IMR-90 (cell line): ENCODE measurements around the gene FSIP1. TPM values are rescaled to one million over a fixed set of nuclear protein-coding genes. Genes with fewer than 3 reads are reported as not detected.

Experiments
- ATAC-seq: fragments of 200-7000 bp; cut with Tn5 transposase; 2 replicates; pipeline ENCODE4 v1.9.1; 2020; ENCODE audit warnings: low read depth, mild to moderate bottlenecking, moderate library complexity
- BruUV-seq: library from RNA; stranded (reverse); fragments of 400-500 nt; replicated peaks from 2 replicates; lab custom pipeline; 2021; lab: Mats Ljungman, UMichigan
- CTCF ChIA-PET: fragments of 300-600 bp; formaldehyde crosslinking; extraction: SDS; loops from one replicate; lab custom pipeline; 2021; ENCODE audit warnings: antibody characterized with exemption; lab: Yijun Ruan, JAX
- POLR2A ChIA-PET: fragments of 300-600 bp; sonication (Branson Sonifier 250); formaldehyde crosslinking; loops from one replicate; lab custom pipeline; 2022; ENCODE audit warnings: antibody characterized with exemption; ENCODE audit not compliant: unreplicated experiment; lab: Charles Lee
- DNase-seq: peaks from one replicate; pipeline ENCODE4 v3.0.0; 2013
- H2AFZ ChIP-seq: replicated peaks from 2 replicates; pipeline ENCODE3; 2013; ENCODE audit warnings: low read length, mild to moderate bottlenecking; ENCODE audit not compliant: poor library complexity
- H2AK5ac ChIP-seq: 2 replicates; pipeline ENCODE4 v1.6.1; 2013; ENCODE audit warnings: low read depth, low read length, inconsistent platforms
- H2AK9ac ChIP-seq: replicated peaks from 2 replicates; pipeline ENCODE3; 2013; ENCODE audit warnings: mild to moderate bottlenecking, low read depth, low read length, moderate library complexity; ENCODE audit not compliant: poor library complexity
- H2BK120ac ChIP-seq: 2 replicates; pipeline ENCODE4 v1.6.1; 2013; ENCODE audit warnings: low read depth, low read length, inconsistent platforms
- H2BK15ac ChIP-seq: 3 replicates; pipeline ENCODE4 v1.6.1; 2013; ENCODE audit warnings: low read depth, low read length, inconsistent platforms
- H2BK20ac ChIP-seq: 2 replicates; pipeline ENCODE4 v1.6.1; 2013; ENCODE audit warnings: low read depth, mild to moderate bottlenecking, inconsistent platforms, low read length, moderate library complexity
- H2BK5ac ChIP-seq: 2 replicates; pipeline ENCODE4 v1.6.1; 2013; ENCODE audit warnings: mild to moderate bottlenecking, low read depth, low read length, inconsistent platforms; ENCODE audit not compliant: poor library complexity, severe bottlenecking
- H3K14ac ChIP-seq: replicated peaks from 2 replicates; pipeline ENCODE4 v1.6.1; 2013; ENCODE audit warnings: low read depth, low read length, inconsistent platforms
- H3K18ac ChIP-seq: 2 replicates; pipeline ENCODE4 v1.6.1; 2013; ENCODE audit warnings: low read depth, low read length, control low read depth
- H3K23ac ChIP-seq: 2 replicates; pipeline ENCODE4 v1.6.1; 2013; ENCODE audit warnings: low read depth, low read length, inconsistent platforms
- H3K27ac ChIP-seq: 2 replicates; pipeline ENCODE4 v1.5.1; 2013; ENCODE audit warnings: mild to moderate bottlenecking, control low read depth, low read length; ENCODE audit not compliant: insufficient read depth
- H3K27me3 ChIP-seq: 2 replicates; pipeline ENCODE4 v1.6.1; 2013; ENCODE audit warnings: low read length; ENCODE audit not compliant: control insufficient read depth, insufficient read depth
- H3K36me3 ChIP-seq: 2 replicates; pipeline ENCODE4 v1.6.1; 2013; ENCODE audit warnings: low read length, mixed read lengths; ENCODE audit not compliant: control insufficient read depth, insufficient read depth
- H3K4ac ChIP-seq: 2 replicates; pipeline ENCODE4 v1.6.1; 2013; ENCODE audit warnings: low read depth, low read length, inconsistent platforms
- H3K4me1 ChIP-seq: 2 replicates; pipeline ENCODE4 v1.6.1; 2013; ENCODE audit warnings: low read length, mixed read lengths; ENCODE audit not compliant: control insufficient read depth, insufficient read depth
- H3K4me2 ChIP-seq: 2 replicates; pipeline ENCODE4 v1.6.1; 2013; ENCODE audit warnings: low read depth, mild to moderate bottlenecking, control low read depth, low read length, moderate library complexity
- H3K4me3 ChIP-seq: 2 replicates; pipeline ENCODE4 v1.5.1; 2013; ENCODE audit warnings: low read depth, mild to moderate bottlenecking, control low read depth, low read length, moderate library complexity; ENCODE audit not compliant: insufficient read depth
- H3K56ac ChIP-seq: 2 replicates; pipeline ENCODE4 v1.6.1; 2013; ENCODE audit warnings: low read length, inconsistent platforms; ENCODE audit not compliant: insufficient read depth; ENCODE audit errors: extremely low read depth
- H3K79me1 ChIP-seq, 2 experiments: 2 replicates each; pipeline ENCODE4 v1.6.1; 2013; ENCODE audit warnings: low read length in 2 of 2, inconsistent platforms in 1 of 2, low read depth in 1 of 2
- H3K9ac ChIP-seq: 2 replicates; pipeline ENCODE4 v1.6.1; 2013; ENCODE audit warnings: low read depth, low read length, control low read depth
- H3K9me1 ChIP-seq: 2 replicates; pipeline ENCODE4 v1.6.1; 2013; ENCODE audit warnings: low read length, inconsistent platforms; ENCODE audit not compliant: insufficient read depth
- H3K9me3 ChIP-seq: 2 replicates; pipeline ENCODE4 v1.6.1; 2013; ENCODE audit warnings: low read length; ENCODE audit not compliant: control insufficient read depth, insufficient read depth
- H4K20me1 ChIP-seq: 2 replicates; pipeline ENCODE4 v1.6.1; 2013; ENCODE audit warnings: low read length, inconsistent platforms; ENCODE audit not compliant: insufficient read depth
- H4K5ac ChIP-seq: 2 replicates; pipeline ENCODE4 v1.6.1; 2013; ENCODE audit warnings: mild to moderate bottlenecking, low read depth, low read length, control low read depth
- H4K8ac ChIP-seq, 2 experiments: 2 replicates each; pipeline ENCODE4 v1.6.1; 2013; ENCODE audit warnings: low read depth in 2 of 2, low read length in 2 of 2, control low read depth in 1 of 2, inconsistent platforms in 1 of 2
- H4K91ac ChIP-seq: 2 replicates; pipeline ENCODE4 v1.6.1; 2013; ENCODE audit warnings: low read depth, low read length, inconsistent platforms; ENCODE audit not compliant: insufficient read depth
- BHLHE40 ChIP-seq: fragments of 150-350 bp; IDR thresholded peaks from 2 replicates; pipeline ENCODE4 v1.6.1; 2016; ENCODE audit warnings: mild to moderate bottlenecking, low read depth, low read length
- CEBPB ChIP-seq: IDR thresholded peaks from 2 replicates; pipeline ENCODE4 v1.6.1; 2012; ENCODE audit warnings: low read depth, low read length, improper control_type of control experiment
- CTCF ChIP-seq: conservative IDR thresholded peaks from 2 replicates; pipeline ENCODE4 v1.5.1; 2012; ENCODE audit warnings: mild to moderate bottlenecking, low read depth, low read length, improper control_type of control experiment
- FOS ChIP-seq: fragments of 150-350 bp; IDR thresholded peaks from 2 replicates; pipeline ENCODE4 v1.6.1; 2016; ENCODE audit warnings: low read depth, low read length
- MAFK ChIP-seq: IDR thresholded peaks from 2 replicates; pipeline ENCODE4 v1.6.1; 2012; ENCODE audit warnings: low read depth, low read length, improper control_type of control experiment
- MAZ ChIP-seq: IDR thresholded peaks from 2 replicates; pipeline ENCODE4 v1.6.1; 2012; ENCODE audit warnings: low read depth, mild to moderate bottlenecking, low read length, improper control_type of control experiment, moderate library complexity, borderline replicate concordance
- MXI1 ChIP-seq: IDR thresholded peaks from 2 replicates; pipeline ENCODE4 v1.6.1; 2012; ENCODE audit warnings: low read depth, mild to moderate bottlenecking, low read length, moderate library complexity, borderline replicate concordance
- NFE2L2 ChIP-seq: fragments of 150-350 bp; IDR thresholded peaks from 2 replicates; pipeline ENCODE4 v1.6.1; 2016; ENCODE audit warnings: low read depth, mild to moderate bottlenecking, low read length
- POLR2A ChIP-seq: IDR thresholded peaks from 2 replicates; pipeline ENCODE4 v1.6.1; 2012; ENCODE audit warnings: mild to moderate bottlenecking, low read depth, low read length
- RCOR1 ChIP-seq: IDR thresholded peaks from 2 replicates; pipeline ENCODE4 v1.6.1; 2012; ENCODE audit warnings: mild to moderate bottlenecking, low read length, improper control_type of control experiment; ENCODE audit not compliant: insufficient replicate concordance
- RFX5 ChIP-seq: IDR thresholded peaks from 2 replicates; pipeline ENCODE4 v1.8.0; 2012; ENCODE audit warnings: low read depth, mild to moderate bottlenecking, low read length, moderate library complexity
- SMC3 ChIP-seq: fragments of 150-350 bp; IDR thresholded peaks from 2 replicates; pipeline ENCODE4 v1.6.1; 2016; ENCODE audit warnings: low read depth, mild to moderate bottlenecking, antibody characterized with exemption, low read length, moderate library complexity
- WGBS, 2 experiments: methylation state at CpG; one replicate each; pipeline versions ENCODE4 v1.1.5 to v1.1.7; 2013; ENCODE audit warnings: missing lambda C conversion rate in 2 of 2; ENCODE audit not compliant: insufficient read length in 1 of 2; ENCODE audit errors: extremely low coverage in 2 of 2; 5-methylcytosine and 5-hydroxymethylcytosine counted together
- dilution Hi-C: fragments of 300-500 bp; cut with HindIII; formaldehyde crosslinking; loops from one replicate; pipeline ENCODE4 v1.14.3; 2018; ENCODE audit warnings: low sequenced_read_pairs; ENCODE audit not compliant: unreplicated experiment
- in situ Hi-C: fragments of 300-500 bp; cut with MboI; formaldehyde crosslinking; loops from 3 replicates; pipeline ENCODE4 v1.14.3; 2019; ENCODE audit warnings: low sequenced_read_pairs, inconsistent platforms, mixed read lengths
- intact Hi-C: fragments of 100-400 bp; cut with micrococcal nuclease; formaldehyde crosslinking; loops from 2 replicates; pipeline ENCODE4 v1.10.0; 2022
- polyA plus RNA-seq, 3 experiments: library from polyadenylated mRNA; depleted of rRNA; stranded (reverse); fragments of >200 nt; gene quantifications; 2 replicates each; pipeline ENCODE4 v1.2.3, GENCODE V29; 2012; ENCODE audit warnings: low replicate concordance in 1 of 3
- total RNA-seq: library from RNA; depleted of rRNA; stranded (reverse); fragments of >200 nt; gene quantifications from 2 replicates; pipeline ENCODE4 v1.2.3, GENCODE V29; 2012
- TF ChIP-seq, protein P1 (sequence below): fragments of 150-350 bp; IDR thresholded peaks from 2 replicates; pipeline ENCODE4 v1.6.1; 2016; ENCODE audit warnings: low read depth, mild to moderate bottlenecking, low read length, moderate library complexity, borderline replicate concordance

FSIP1 gene
- total and polyA plus RNA-seq, 2 of the 4 experiments (the other 2 are of a cell fraction) = 0.10 to 0.18 TPM

- TF ChIP-seq, protein P1, sequence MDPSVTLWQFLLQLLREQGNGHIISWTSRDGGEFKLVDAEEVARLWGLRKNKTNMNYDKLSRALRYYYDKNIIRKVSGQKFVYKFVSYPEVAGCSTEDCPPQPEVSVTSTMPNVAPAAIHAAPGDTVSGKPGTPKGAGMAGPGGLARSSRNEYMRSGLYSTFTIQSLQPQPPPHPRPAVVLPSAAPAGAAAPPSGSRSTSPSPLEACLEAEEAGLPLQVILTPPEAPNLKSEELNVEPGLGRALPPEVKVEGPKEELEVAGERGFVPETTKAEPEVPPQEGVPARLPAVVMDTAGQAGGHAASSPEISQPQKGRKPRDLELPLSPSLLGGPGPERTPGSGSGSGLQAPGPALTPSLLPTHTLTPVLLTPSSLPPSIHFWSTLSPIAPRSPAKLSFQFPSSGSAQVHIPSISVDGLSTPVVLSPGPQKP = no peak
Measured at GRCh38 chr15:39616731-39617455, 165.7 kb downstream of the FSIP1 start (continued).

GRCh38 chr15:39613861-39614260, 168.8 kb downstream of the FSIP1 start:
- Histone ChIP-seq H3K27me3 (no peaks in the 10 kb centered on the region; the same call in 1 of the 2 replicates), H3K14ac (no peak overlapping the region), H2BK20ac (no peak overlapping the region), H3K4me3 (no peak overlapping the region), H2BK5ac (no peak overlapping the region), H3K4me2 (no peak overlapping the region), H3K79me1 (no peaks in the 10 kb centered on the region), H3K9me3 (peaks cover 14% of the 10 kb centered on the region), H3K4me1 (peaks cover 3% of the 10 kb centered on the region), H2AK9ac (no peak overlapping the region), H4K91ac (no peak overlapping the region), H3K23ac (no peak overlapping the region), H3K36me3 (no peaks in the 10 kb centered on the region), H3K27ac (no peak overlapping the region), H2BK15ac (no peak overlapping the region), H4K20me1 (no peaks in the 10 kb centered on the region), H3K18ac (no peak overlapping the region), H2AK5ac (no peak overlapping the region), H2BK120ac (no peak overlapping the region), H4K8ac (no peak overlapping the region), H4K5ac (no peak overlapping the region), H3K56ac (no peak overlapping the region), H2AFZ (no peak overlapping the region), H3K9ac (no peak overlapping the region), H3K9me1 (no peaks in the 10 kb centered on the region), H3K4ac (no peak overlapping the region)
- ChIA-PET POLR2A (no interaction called here), CTCF (no interaction called here)
- dilution Hi-C loops (no loop called here), in situ Hi-C loops (no loop called here), intact Hi-C loops (no loop called here)
- ATAC-seq (no peak), DNase-seq (no peak)
- no TSS peak for BruUV-seq
- WGBS, 2 experiments = no CpG with 5 or more reads among the region's 2 CpGs
- TF ChIP-seq CTCF (no peak), MAZ (no peak), FOS (no peak), NFE2L2 (no peak), SMC3 (no peak), MXI1 (no peak), MAFK (no peak), POLR2A (no peak), CEBPB (no peak), BHLHE40 (no peak), RCOR1 (no peak), RFX5 (no peak)
- TF ChIP-seq, protein P1 = no peak
